HEK293 (cell line): ENCODE results near the gene TLR5.

Experiments used
- IKZF3 ChIP-seq: fragments of 450-650 bp; IDR thresholded peaks from 2 replicates; pipeline ENCODE4 v1.5.0; 2018; ENCODE audit warnings: missing biosample characterization, mild to moderate bottlenecking, missing genetic modification characterization, moderate library complexity
- KLF1 ChIP-seq: fragments of 450-650 bp; formaldehyde crosslinking; IDR thresholded peaks from 2 replicates; pipeline ENCODE4 v1.5.1; 2016; ENCODE audit warnings: missing biosample characterization, missing genetic modification characterization
- MZF1 ChIP-seq: fragments of 450-650 bp; formaldehyde crosslinking; IDR thresholded peaks from 2 replicates; pipeline ENCODE4 v1.5.1; 2017; ENCODE audit warnings: missing biosample characterization, missing genetic modification characterization, borderline replicate concordance
- PRDM1 ChIP-seq: fragments of 450-650 bp; formaldehyde crosslinking; IDR thresholded peaks from 2 replicates; pipeline ENCODE4; 2016; ENCODE audit warnings: missing biosample characterization, missing genetic modification characterization
- ZBTB1 ChIP-seq: fragments of 450-650 bp; formaldehyde crosslinking; IDR thresholded peaks from 2 replicates; pipeline ENCODE4 v1.5.1; 2016; ENCODE audit warnings: missing biosample characterization, missing genetic modification characterization
- ZBTB17 ChIP-seq: fragments of 450-650 bp; formaldehyde crosslinking; IDR thresholded peaks from 2 replicates; pipeline ENCODE4 v1.5.1; 2016; ENCODE audit warnings: missing biosample characterization, missing genetic modification characterization
- ZEB2 ChIP-seq: fragments of 450-650 bp; formaldehyde crosslinking; IDR thresholded peaks from 2 replicates; pipeline ENCODE4 v1.5.1; 2016; ENCODE audit warnings: missing biosample characterization, missing genetic modification characterization
- ZFP3 ChIP-seq: fragments of 450-650 bp; formaldehyde crosslinking; IDR thresholded peaks from 2 replicates; pipeline ENCODE4 v1.5.1; 2016; ENCODE audit warnings: low read depth, missing biosample characterization, missing genetic modification characterization
- ZNF138 ChIP-seq: fragments of 450-650 bp; formaldehyde crosslinking; IDR thresholded peaks from 2 replicates; pipeline ENCODE4 v1.5.1; 2016; ENCODE audit warnings: missing biosample characterization, missing genetic modification characterization, borderline replicate concordance
- ZNF146 ChIP-seq: fragments of 450-650 bp; formaldehyde crosslinking; IDR thresholded peaks from 2 replicates; pipeline ENCODE4 v1.5.1; 2016; ENCODE audit warnings: missing biosample characterization, missing genetic modification characterization
- ZNF169 ChIP-seq: fragments of 450-650 bp; formaldehyde crosslinking; IDR thresholded peaks from 2 replicates; pipeline ENCODE4 v1.5.1; 2016; ENCODE audit warnings: missing biosample characterization, missing genetic modification characterization
- ZNF214 ChIP-seq: fragments of 450-650 bp; formaldehyde crosslinking; IDR thresholded peaks from 2 replicates; pipeline ENCODE4 v1.5.1; 2017; ENCODE audit warnings: missing biosample characterization, mild to moderate bottlenecking, missing genetic modification characterization, borderline replicate concordance
- ZNF223 ChIP-seq: fragments of 450-650 bp; formaldehyde crosslinking; IDR thresholded peaks from 2 replicates; pipeline ENCODE4 v1.5.1; 2016; ENCODE audit warnings: missing biosample characterization, missing genetic modification characterization
- ZNF341 ChIP-seq: fragments of 450-650 bp; formaldehyde crosslinking; IDR thresholded peaks from 2 replicates; pipeline ENCODE4; 2016; ENCODE audit warnings: low read depth, missing biosample characterization, missing genetic modification characterization
- ZNF354C ChIP-seq: fragments of 450-650 bp; formaldehyde crosslinking; IDR thresholded peaks from 2 replicates; pipeline ENCODE4 v1.5.1; 2016; ENCODE audit warnings: missing biosample characterization, missing genetic modification characterization, low read depth, borderline replicate concordance
- ZNF423 ChIP-seq: fragments of 450-650 bp; formaldehyde crosslinking; IDR thresholded peaks from 2 replicates; pipeline ENCODE4 v1.5.1; 2016; ENCODE audit warnings: missing biosample characterization, missing genetic modification characterization
- ZNF530 ChIP-seq: fragments of 450-650 bp; formaldehyde crosslinking; IDR thresholded peaks from 2 replicates; pipeline ENCODE4 v1.5.1; 2016; ENCODE audit warnings: low read depth, missing biosample characterization, missing genetic modification characterization
- ZNF621 ChIP-seq: fragments of 450-650 bp; formaldehyde crosslinking; IDR thresholded peaks from 2 replicates; pipeline ENCODE4 v1.5.1; 2017; ENCODE audit warnings: missing biosample characterization, missing genetic modification characterization
- ZNF837 ChIP-seq: fragments of 450-650 bp; formaldehyde crosslinking; IDR thresholded peaks from 2 replicates; pipeline ENCODE4 v1.5.1; 2016; ENCODE audit warnings: missing biosample characterization, missing genetic modification characterization
- ZXDB ChIP-seq: fragments of 450-650 bp; formaldehyde crosslinking; IDR thresholded peaks from 2 replicates; pipeline ENCODE4 v1.5.1; 2016; ENCODE audit warnings: missing biosample characterization, missing genetic modification characterization
- TF ChIP-seq, protein P1 (sequence below): fragments of 450-650 bp; formaldehyde crosslinking; IDR thresholded peaks from 2 replicates; pipeline ENCODE4 v1.5.1; 2016; ENCODE audit warnings: missing biosample characterization, missing genetic modification characterization
- TF ChIP-seq, protein P2 (sequence below): fragments of 450-650 bp; formaldehyde crosslinking; IDR thresholded peaks from 2 replicates; pipeline ENCODE4 v1.5.1; 2016; ENCODE audit warnings: missing biosample characterization, missing genetic modification characterization
- TF ChIP-seq, protein P3 (sequence below): fragments of 450-650 bp; formaldehyde crosslinking; IDR thresholded peaks from 2 replicates; pipeline ENCODE4 v1.5.1; 2016; ENCODE audit warnings: missing biosample characterization, missing genetic modification characterization
- TF ChIP-seq, protein P4 (sequence below): fragments of 450-650 bp; formaldehyde crosslinking; IDR thresholded peaks from 2 replicates; pipeline ENCODE4 v1.5.1; 2016; ENCODE audit warnings: missing biosample characterization, missing genetic modification characterization
- TF ChIP-seq, protein P5 (sequence below): fragments of 450-650 bp; formaldehyde crosslinking; IDR thresholded peaks from 2 replicates; pipeline ENCODE4 v1.5.1; 2016; ENCODE audit warnings: missing biosample characterization, missing genetic modification characterization
- TF ChIP-seq, protein P6 (sequence below): fragments of 450-650 bp; formaldehyde crosslinking; IDR thresholded peaks from 2 replicates; pipeline ENCODE4 v1.5.1; 2017; ENCODE audit warnings: missing biosample characterization, missing genetic modification characterization

Gene TLR5

DNA sequence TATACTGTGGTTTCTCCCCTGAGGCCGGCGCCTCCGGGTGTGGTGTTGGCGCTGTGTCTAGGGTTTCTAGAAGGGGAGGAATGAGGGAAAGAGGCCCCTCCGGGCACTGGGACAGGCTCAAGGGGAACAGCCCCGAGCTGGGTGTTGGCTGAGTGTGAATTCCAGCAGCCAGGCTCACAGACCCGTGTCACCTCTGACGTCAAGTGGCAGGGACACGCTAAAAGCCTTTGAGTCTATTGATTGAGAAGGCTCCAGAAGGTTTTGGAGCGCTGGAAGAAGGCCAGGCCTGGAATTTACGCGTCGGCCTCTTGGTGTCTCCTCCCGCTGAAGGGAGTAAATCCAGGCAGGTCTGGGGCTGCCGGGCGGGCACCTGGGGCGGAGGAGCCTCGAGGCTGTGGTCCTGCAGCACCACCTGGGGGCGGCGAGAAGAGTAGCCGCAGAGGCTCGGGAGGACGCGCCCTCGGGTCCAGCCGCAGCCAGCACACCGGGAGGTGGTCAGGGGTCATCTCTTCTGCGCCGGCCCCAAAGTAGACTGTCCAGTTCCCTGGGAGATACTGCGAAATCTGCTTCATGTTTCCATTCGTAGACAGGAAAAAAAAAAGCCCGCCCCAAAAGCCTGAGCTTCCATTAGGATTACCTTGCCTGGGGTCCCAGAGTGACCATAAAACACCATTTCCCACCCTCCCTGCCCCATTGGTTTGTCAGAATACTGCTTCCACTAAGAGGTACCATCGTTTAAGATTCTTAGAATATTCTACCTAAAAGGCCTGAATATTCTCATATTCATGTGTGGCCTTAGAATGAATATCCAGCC lies 61.7 kb downstream of the TLR5 start (continued):
- TF ChIP-seq, protein P1, sequence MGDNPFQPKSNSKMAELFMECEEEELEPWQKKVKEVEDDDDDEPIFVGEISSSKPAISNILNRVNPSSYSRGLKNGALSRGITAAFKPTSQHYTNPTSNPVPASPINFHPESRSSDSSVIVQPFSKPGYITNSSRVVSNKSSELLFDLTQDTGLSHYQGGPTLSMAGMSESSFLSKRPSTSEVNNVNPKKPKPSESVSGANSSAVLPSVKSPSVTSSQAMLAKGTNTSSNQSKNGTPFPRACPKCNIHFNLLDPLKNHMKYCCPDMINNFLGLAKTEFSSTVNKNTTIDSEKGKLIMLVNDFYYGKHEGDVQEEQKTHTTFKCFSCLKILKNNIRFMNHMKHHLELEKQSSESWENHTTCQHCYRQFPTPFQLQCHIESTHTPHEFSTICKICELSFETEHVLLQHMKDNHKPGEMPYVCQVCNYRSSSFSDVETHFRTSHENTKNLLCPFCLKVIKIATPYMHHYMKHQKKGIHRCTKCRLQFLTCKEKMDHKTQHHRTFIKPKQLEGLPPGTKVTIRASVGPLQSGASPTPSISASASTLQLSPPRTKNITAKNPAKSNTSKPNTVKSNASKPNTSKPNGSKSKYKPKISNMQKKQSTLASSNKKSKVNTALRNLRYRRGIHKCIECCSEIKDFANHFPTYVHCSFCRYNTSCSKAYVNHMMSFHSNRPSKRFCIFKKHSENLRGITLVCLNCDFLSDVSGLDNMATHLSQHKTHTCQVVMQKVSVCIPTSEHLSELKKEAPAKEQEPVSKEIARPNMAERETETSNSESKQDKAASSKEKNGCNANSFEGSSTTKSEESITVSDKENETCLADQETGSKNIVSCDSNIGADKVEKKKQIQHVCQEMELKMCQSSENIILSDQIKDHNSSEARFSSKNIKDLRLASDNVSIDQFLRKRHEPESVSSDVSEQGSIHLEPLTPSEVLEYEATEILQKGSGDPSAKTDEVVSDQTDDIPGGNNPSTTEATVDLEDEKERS: no peak
- TF ChIP-seq ZNF223 (tag by site-specific recombination) (no peak), ZFP3 (tag by site-specific recombination) (no peak), IKZF3 (peak; percentile 99), ZNF530 (tag by site-specific recombination) (no peak), ZNF341 (tag by site-specific recombination) (peak; percentile 92), ZBTB1 (tag by site-specific recombination) (no peak), ZNF354C (tag by site-specific recombination) (no peak), ZBTB17 (tag by site-specific recombination) (peak; percentile 92), ZXDB (tag by site-specific recombination) (peak; percentile 93), ZEB2 (tag by site-specific recombination) (peak; percentile 96), MZF1 (tag by site-specific recombination) (peak; percentile 48; the same call in 1 of the 2 replicates), PRDM1 (tag by site-specific recombination) (no peak), ZNF214 (tag by site-specific recombination) (no peak), ZNF169 (tag by site-specific recombination) (no peak), ZNF138 (no peak), KLF1 (peak; percentile 68; the same call in 1 of the 2 replicates), ZNF837 (no peak), ZNF621 (tag by site-specific recombination) (no peak), ZNF146 (no peak), ZNF423 (tag by site-specific recombination) (peak; percentile 78)
- TF ChIP-seq, protein P2, sequence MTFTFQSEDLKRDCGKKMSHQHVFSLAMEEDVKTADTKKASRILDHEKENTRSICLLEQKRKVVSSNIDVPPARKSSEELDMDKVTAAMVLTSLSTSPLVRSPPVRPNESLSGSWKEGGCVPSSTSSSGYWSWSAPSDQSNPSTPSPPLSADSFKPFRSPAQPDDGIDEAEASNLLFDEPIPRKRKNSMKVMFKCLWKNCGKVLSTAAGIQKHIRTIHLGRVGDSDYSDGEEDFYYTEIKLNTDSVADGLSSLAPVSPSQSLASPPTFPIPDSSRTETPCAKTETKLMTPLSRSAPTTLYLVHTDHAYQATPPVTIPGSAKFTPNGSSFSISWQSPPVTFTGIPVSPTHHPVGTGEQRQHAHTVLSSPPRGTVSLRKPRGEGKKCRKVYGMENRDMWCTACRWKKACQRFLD (tag by site-specific recombination): no peak
- TF ChIP-seq, protein P3, sequence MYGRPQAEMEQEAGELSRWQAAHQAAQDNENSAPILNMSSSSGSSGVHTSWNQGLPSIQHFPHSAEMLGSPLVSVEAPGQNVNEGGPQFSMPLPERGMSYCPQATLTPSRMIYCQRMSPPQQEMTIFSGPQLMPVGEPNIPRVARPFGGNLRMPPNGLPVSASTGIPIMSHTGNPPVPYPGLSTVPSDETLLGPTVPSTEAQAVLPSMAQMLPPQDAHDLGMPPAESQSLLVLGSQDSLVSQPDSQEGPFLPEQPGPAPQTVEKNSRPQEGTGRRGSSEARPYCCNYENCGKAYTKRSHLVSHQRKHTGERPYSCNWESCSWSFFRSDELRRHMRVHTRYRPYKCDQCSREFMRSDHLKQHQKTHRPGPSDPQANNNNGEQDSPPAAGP (tag by site-specific recombination): peak; percentile 96
- TF ChIP-seq, protein P4, sequence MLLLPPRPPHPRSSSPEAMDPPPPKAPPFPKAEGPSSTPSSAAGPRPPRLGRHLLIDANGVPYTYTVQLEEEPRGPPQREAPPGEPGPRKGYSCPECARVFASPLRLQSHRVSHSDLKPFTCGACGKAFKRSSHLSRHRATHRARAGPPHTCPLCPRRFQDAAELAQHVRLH (tag by site-specific recombination): no peak
- TF ChIP-seq, protein P5, sequence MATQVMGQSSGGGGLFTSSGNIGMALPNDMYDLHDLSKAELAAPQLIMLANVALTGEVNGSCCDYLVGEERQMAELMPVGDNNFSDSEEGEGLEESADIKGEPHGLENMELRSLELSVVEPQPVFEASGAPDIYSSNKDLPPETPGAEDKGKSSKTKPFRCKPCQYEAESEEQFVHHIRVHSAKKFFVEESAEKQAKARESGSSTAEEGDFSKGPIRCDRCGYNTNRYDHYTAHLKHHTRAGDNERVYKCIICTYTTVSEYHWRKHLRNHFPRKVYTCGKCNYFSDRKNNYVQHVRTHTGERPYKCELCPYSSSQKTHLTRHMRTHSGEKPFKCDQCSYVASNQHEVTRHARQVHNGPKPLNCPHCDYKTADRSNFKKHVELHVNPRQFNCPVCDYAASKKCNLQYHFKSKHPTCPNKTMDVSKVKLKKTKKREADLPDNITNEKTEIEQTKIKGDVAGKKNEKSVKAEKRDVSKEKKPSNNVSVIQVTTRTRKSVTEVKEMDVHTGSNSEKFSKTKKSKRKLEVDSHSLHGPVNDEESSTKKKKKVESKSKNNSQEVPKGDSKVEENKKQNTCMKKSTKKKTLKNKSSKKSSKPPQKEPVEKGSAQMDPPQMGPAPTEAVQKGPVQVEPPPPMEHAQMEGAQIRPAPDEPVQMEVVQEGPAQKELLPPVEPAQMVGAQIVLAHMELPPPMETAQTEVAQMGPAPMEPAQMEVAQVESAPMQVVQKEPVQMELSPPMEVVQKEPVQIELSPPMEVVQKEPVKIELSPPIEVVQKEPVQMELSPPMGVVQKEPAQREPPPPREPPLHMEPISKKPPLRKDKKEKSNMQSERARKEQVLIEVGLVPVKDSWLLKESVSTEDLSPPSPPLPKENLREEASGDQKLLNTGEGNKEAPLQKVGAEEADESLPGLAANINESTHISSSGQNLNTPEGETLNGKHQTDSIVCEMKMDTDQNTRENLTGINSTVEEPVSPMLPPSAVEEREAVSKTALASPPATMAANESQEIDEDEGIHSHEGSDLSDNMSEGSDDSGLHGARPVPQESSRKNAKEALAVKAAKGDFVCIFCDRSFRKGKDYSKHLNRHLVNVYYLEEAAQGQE (tag by site-specific recombination): no peak; the same call in 1 of the 2 replicates
- TF ChIP-seq, protein P6, sequence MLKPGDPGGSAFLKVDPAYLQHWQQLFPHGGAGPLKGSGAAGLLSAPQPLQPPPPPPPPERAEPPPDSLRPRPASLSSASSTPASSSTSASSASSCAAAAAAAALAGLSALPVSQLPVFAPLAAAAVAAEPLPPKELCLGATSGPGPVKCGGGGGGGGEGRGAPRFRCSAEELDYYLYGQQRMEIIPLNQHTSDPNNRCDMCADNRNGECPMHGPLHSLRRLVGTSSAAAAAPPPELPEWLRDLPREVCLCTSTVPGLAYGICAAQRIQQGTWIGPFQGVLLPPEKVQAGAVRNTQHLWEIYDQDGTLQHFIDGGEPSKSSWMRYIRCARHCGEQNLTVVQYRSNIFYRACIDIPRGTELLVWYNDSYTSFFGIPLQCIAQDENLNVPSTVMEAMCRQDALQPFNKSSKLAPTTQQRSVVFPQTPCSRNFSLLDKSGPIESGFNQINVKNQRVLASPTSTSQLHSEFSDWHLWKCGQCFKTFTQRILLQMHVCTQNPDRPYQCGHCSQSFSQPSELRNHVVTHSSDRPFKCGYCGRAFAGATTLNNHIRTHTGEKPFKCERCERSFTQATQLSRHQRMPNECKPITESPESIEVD: no peak
